GM12878 (cell line): Measurements from ENCODE around the gene ZNF423. TPM values are rescaled to one million over a fixed set of nuclear protein-coding genes. Genes with fewer than 3 reads are reported as not detected.

ENCODE experiments used
- ATAC-seq: fragments of 200-7000 bp; cut with Tn5 transposase; 3 replicates; pipeline ENCODE4 v1.9.1; 2020; ENCODE audit warnings: mild to moderate bottlenecking, moderate library complexity
- BruUV-seq: library from RNA; stranded (reverse); fragments of 400-500 nt; replicated peaks from 2 replicates; lab custom pipeline; 2021; lab: Mats Ljungman, UMichigan
- CTCF ChIA-PET: fragments of 300-600 bp; sonication (Branson Sonifier 250); formaldehyde crosslinking; extraction: SDS; loops from one replicate; lab custom pipeline; 2021; ENCODE audit warnings: inconsistent platforms; lab: Yijun Ruan, JAX
- POLR2A ChIA-PET: fragments of 350-600 bp; formaldehyde crosslinking; extraction: SDS; loops from one replicate; lab custom pipeline; 2021; ENCODE audit warnings: inconsistent platforms; lab: Charles Lee
- RAD21 ChIA-PET: fragments of 300-600 bp; sonication (Branson Sonifier 250); formaldehyde crosslinking; loops from one replicate; lab custom pipeline; 2023; ENCODE audit warnings: antibody characterized with exemption; ENCODE audit not compliant: unreplicated experiment; lab: Charles Lee
- SMC1A ChIA-PET: fragments of 300-600 bp; sonication (Branson Sonifier 250); formaldehyde crosslinking; loops from one replicate; lab custom pipeline; 2023; ENCODE audit not compliant: unreplicated experiment, uncharacterized antibody; lab: Charles Lee
- DNase-seq: peaks from one replicate; pipeline ENCODE4 v3.0.0-alpha.2; 2011; ENCODE audit warnings: low read depth, low spot score
- FAIRE-seq: peaks from 3 replicates; lab custom pipeline; 2011; peaks lifted over from hg19 to GRCh38; lab: Jason Lieb, UNC
- H2AFZ ChIP-seq: 2 replicates; pipeline ENCODE4 v1.6.0; 2011; ENCODE audit warnings: low read depth, low read length, control low read depth; ENCODE audit not compliant: control insufficient read depth
- H3K27ac ChIP-seq: 2 replicates; pipeline ENCODE4 v1.5.1; 2011; ENCODE audit warnings: control low read depth; ENCODE audit not compliant: control insufficient read depth, insufficient read depth
- H3K27me3 ChIP-seq, 2 experiments: replicated peaks in 1 of 2; 2 replicates each; pipeline versions ENCODE4 v1.6.0 to v1.6.1; 2011; ENCODE audit warnings: low read length in 1 of 2; ENCODE audit not compliant: control insufficient read depth in 2 of 2, insufficient read depth in 2 of 2
- H3K36me3 ChIP-seq, 2 experiments: 2 replicates each; pipeline ENCODE4 v1.5.1; 2011; ENCODE audit warnings: low read length in 1 of 2; ENCODE audit not compliant: control insufficient read depth in 2 of 2, insufficient read depth in 2 of 2
- H3K4me1 ChIP-seq: 2 replicates; pipeline ENCODE4 v1.6.1; 2011; ENCODE audit warnings: mild to moderate bottlenecking, low read length, moderate library complexity, mixed read lengths; ENCODE audit not compliant: control insufficient read depth, insufficient read depth
- H3K4me2 ChIP-seq: 2 replicates; pipeline ENCODE4 v1.6.0; 2011; ENCODE audit warnings: control low read depth; ENCODE audit not compliant: control insufficient read depth, insufficient read depth
- H3K4me3 ChIP-seq: fragments of 200-600 bp; sonication (generic); 2 replicates; pipeline ENCODE4 v1.5.1; 2016
- H3K79me2 ChIP-seq: 2 replicates; pipeline ENCODE4 v1.6.0; 2011; ENCODE audit warnings: low read length; ENCODE audit not compliant: control insufficient read depth, insufficient read depth
- H3K9ac ChIP-seq: 2 replicates; pipeline ENCODE4 v1.8.0; 2011; ENCODE audit warnings: low read length, control low read depth, mixed read lengths; ENCODE audit not compliant: control insufficient read depth, insufficient read depth
- H3K9me3 ChIP-seq: replicated peaks from 3 replicates; pipeline ENCODE4 v1.5.1; 2011; ENCODE audit warnings: mild to moderate bottlenecking, low read length; ENCODE audit not compliant: control insufficient read depth, insufficient read depth
- H4K20me1 ChIP-seq: 2 replicates; pipeline ENCODE4 v1.6.0; 2011; ENCODE audit not compliant: control insufficient read depth, insufficient read depth
- CREM ChIP-seq: IDR thresholded peaks from 2 replicates; pipeline ENCODE4 v1.6.1; 2014; ENCODE audit warnings: antibody characterized with exemption, low read depth
- EGR1 ChIP-seq, 2 experiments: IDR thresholded peaks; 1 replicate in 1 of 2; 2 replicates in 1 of 2; pipeline ENCODE4 v1.6.1; 2011 to 2012; ENCODE audit warnings: low read depth in 2 of 2, low read length in 2 of 2, borderline replicate concordance in 1 of 2, mild to moderate bottlenecking in 1 of 2, moderate library complexity in 1 of 2
- EP300 ChIP-seq, 2 experiments: fragments of 150-350 bp in 1 of 2; IDR thresholded peaks; 2 replicates each; pipeline ENCODE4 v1.6.1; 2011 to 2012; ENCODE audit warnings: low read depth in 2 of 2, low read length in 2 of 2, borderline replicate concordance in 1 of 2, improper control_type of control experiment in 1 of 2, inconsistent platforms in 1 of 2; ENCODE audit not compliant: control insufficient read depth in 1 of 2
- ESRRA ChIP-seq: IDR thresholded peaks from 2 replicates; pipeline ENCODE4 v1.6.1; 2012; ENCODE audit warnings: mild to moderate bottlenecking, low read length, improper control_type of control experiment
- MAX ChIP-seq: IDR thresholded peaks from 2 replicates; pipeline ENCODE4 v1.6.1; 2012; ENCODE audit warnings: low read depth, low read length, improper control_type of control experiment
- NBN ChIP-seq: fragments of 450-650 bp; IDR thresholded peaks from 2 replicates; pipeline ENCODE4 v1.6.1; 2016
- RCOR1 ChIP-seq: conservative IDR thresholded peaks from 2 replicates; pipeline ENCODE4 v1.6.1; 2012; ENCODE audit warnings: low read depth, low read length, improper control_type of control experiment
- SPI1 ChIP-seq: IDR thresholded peaks from 2 replicates; pipeline ENCODE4 v1.6.1; 2011; ENCODE audit warnings: low read depth, mild to moderate bottlenecking, low read length, moderate library complexity, borderline replicate concordance; ENCODE audit not compliant: insufficient read depth
- SUPT20H ChIP-seq: IDR thresholded peaks from 2 replicates; pipeline ENCODE4 v1.6.1; 2011; ENCODE audit warnings: low read depth, mild to moderate bottlenecking, low read length, moderate library complexity, borderline replicate concordance; ENCODE audit not compliant: control insufficient read depth
- ZNF207 ChIP-seq: fragments of 450-650 bp; IDR thresholded peaks from 2 replicates; pipeline ENCODE4 v1.6.1; 2014; ENCODE audit warnings: antibody characterized with exemption, mild to moderate bottlenecking, borderline replicate concordance
- ZZZ3 ChIP-seq: IDR thresholded peaks from 2 replicates; pipeline ENCODE4 v1.6.1; 2011; ENCODE audit warnings: low read depth; ENCODE audit not compliant: control insufficient read depth, insufficient read length
- WGBS: methylation state at CpG from one replicate; pipeline ENCODE4 v1.1.6; 2016; ENCODE audit warnings: low lambda C conversion rate; ENCODE audit not compliant: insufficient replicate concordance, insufficient coverage; ENCODE audit errors: missing lambda C conversion rate; 5-methylcytosine and 5-hydroxymethylcytosine counted together
- in situ Hi-C: fragments of 300-500 bp; cut with MboI; formaldehyde crosslinking; loops from 9 replicates; pipeline ENCODE4 v1.14.3; 2018; ENCODE audit warnings: mixed read lengths
- intact Hi-C: fragments of 100-400 bp; cut with micrococcal nuclease; formaldehyde crosslinking; loops from one replicate; pipeline ENCODE4 v1.14.2; 2022; ENCODE audit not compliant: unreplicated experiment
- polyA plus RNA-seq, 11 experiments: library from polyadenylated mRNA; depleted of rRNA in 4 of 11; unstranded in 6 of 11; stranded (reverse) in 5 of 11; fragments of >200 nt; fragmentation: Nextera tagmentation in 4 of 11; fragmentation: Illumina TruSeq in 1 of 11; extraction: Ambion mirVana in 4 of 11; extraction: Trizol in 1 of 11; gene quantifications; 1 replicate in 1 of 11; 2 replicates in 10 of 11; pipeline versions ENCODE4 v1.2.1 to v1.2.3, GENCODE V29; 2011 to 2016; ENCODE audit warnings: inconsistent platforms in 2 of 11, missing spikeins in 2 of 11, low read depth in 1 of 11
- total RNA-seq, 4 experiments: library from RNA; depleted of rRNA in 3 of 4; stranded (reverse); fragments of >200 nt in 3 of 4; fragmentation: Illumina TruSeq in 1 of 4; extraction: Trizol in 1 of 4; gene quantifications; 2 replicates each; pipeline versions ENCODE4 v1.2.1 to v1.2.3, GENCODE V29; 2013 to 2021
- TF ChIP-seq, protein P1 (sequence below): fragments of 450-650 bp; conservative IDR thresholded peaks from 2 replicates; pipeline ENCODE4 v1.6.1; 2017; ENCODE audit warnings: mild to moderate bottlenecking, moderate library complexity

Gene ZNF423
- total and polyA plus RNA-seq, 10 of the 15 experiments (the other 5 are each of a cell fraction or from before 2014, with no cell fraction given) = 0.03 to 0.64 (median 0.10) TPM

- intact Hi-C loops (loop anchor here (10.0 kb wide), 1 partner anchor 205 kb away; no protein-coding TSS in a partner anchor), in situ Hi-C loops (no loop called here)
- Histone ChIP-seq H3K4me2 (no peak overlapping the region), H3K9me3 (no peaks in the 10 kb centered on the region), H3K27me3 (no peaks in the 10 kb centered on the region), H2AFZ (no peak overlapping the region), H3K36me3 (no peaks in the 10 kb centered on the region), H3K27ac (no peak overlapping the region), H3K4me1 (peaks cover 14% of the 10 kb centered on the region), H4K20me1 (no peaks in the 10 kb centered on the region), H3K79me2 (no peaks in the 10 kb centered on the region), H3K9ac (no peak overlapping the region), H3K4me3 (no peak overlapping the region)
- RAD21 ChIA-PET = no interaction called here
- TF ChIP-seq RCOR1 (no peak), ZNF207 (no peak)
- BruUV-seq = no TSS peak
- SMC1A ChIA-PET = no interaction called here
- FAIRE-seq (no peak), DNase-seq (no peak), ATAC-seq (no peak)
- CTCF ChIA-PET = no interaction called here
- POLR2A ChIA-PET = no interaction called here
- WGBS = 23% methylated on average over 10 of the region's 10 CpGs
Observed at GRCh38 chr16:49499414-49499785, 356.5 kb downstream of the ZNF423 start.

GRCh38 chr16:49498666-49499413, 357.1 kb downstream of the ZNF423 start:
- DNase-seq (no peak), ATAC-seq (no peak), FAIRE-seq (no peak)
- Histone ChIP-seq H3K9ac (no peak overlapping the region), H3K4me2 (no peak overlapping the region), H3K4me1 (peaks cover 14% of the 10 kb centered on the region), H3K36me3 (no peaks in the 10 kb centered on the region), H2AFZ (no peak overlapping the region), H4K20me1 (no peaks in the 10 kb centered on the region), H3K4me3 (no peak overlapping the region), H3K79me2 (no peaks in the 10 kb centered on the region), H3K9me3 (no peaks in the 10 kb centered on the region), H3K27ac (no peak overlapping the region), H3K27me3 (no peaks in the 10 kb centered on the region)
- in situ Hi-C loops (no loop called here), intact Hi-C loops (loop anchor here (10.0 kb wide), 1 partner anchor 206 kb away; no protein-coding TSS in a partner anchor)
- ChIA-PET SMC1A (no interaction called here), POLR2A (no interaction called here), RAD21 (no interaction called here), CTCF (interaction anchor here (0.6 kb wide), 1 partner anchor 444 kb away, joined by 3 read pairs; no protein-coding TSS in a partner anchor)
- no peak for TF ChIP-seq SUPT20H
- TF ChIP-seq NBN = no peak
- TF ChIP-seq EGR1 (IDR thresholded peaks at IDR 0.05; ENCODE audit: borderline replicate concordance in 1 of 2, low read depth in 2 of 2, low read length in 2 of 2) = no peak
- no peak for TF ChIP-seq ESRRA
- no peak for TF ChIP-seq SPI1
- no peak for TF ChIP-seq CREM
- TF ChIP-seq MAX = no peak
- no peak for TF ChIP-seq EP300 (IDR thresholded peaks at IDR 0.05; ENCODE audit: borderline replicate concordance in 1 of 2, control insufficient read depth in 1 of 2, low read depth in 2 of 2, low read length in 2 of 2)
- TF ChIP-seq, protein P1, sequence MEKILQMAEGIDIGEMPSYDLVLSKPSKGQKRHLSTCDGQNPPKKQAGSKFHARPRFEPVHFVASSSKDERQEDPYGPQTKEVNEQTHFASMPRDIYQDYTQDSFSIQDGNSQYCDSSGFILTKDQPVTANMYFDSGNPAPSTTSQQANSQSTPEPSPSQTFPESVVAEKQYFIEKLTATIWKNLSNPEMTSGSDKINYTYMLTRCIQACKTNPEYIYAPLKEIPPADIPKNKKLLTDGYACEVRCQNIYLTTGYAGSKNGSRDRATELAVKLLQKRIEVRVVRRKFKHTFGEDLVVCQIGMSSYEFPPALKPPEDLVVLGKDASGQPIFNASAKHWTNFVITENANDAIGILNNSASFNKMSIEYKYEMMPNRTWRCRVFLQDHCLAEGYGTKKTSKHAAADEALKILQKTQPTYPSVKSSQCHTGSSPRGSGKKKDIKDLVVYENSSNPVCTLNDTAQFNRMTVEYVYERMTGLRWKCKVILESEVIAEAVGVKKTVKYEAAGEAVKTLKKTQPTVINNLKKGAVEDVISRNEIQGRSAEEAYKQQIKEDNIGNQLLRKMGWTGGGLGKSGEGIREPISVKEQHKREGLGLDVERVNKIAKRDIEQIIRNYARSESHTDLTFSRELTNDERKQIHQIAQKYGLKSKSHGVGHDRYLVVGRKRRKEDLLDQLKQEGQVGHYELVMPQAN = no peak
- TF ChIP-seq ZZZ3 = no peak
- 51% methylated on average over 20 of the region's 20 CpGs for WGBS
- BruUV-seq = no TSS peak
